Stimulated activated CD4-positive, alpha-beta T cell treated with anti-CD3 and anti-CD28 coated beads, TNF-alpha, amount 100 ng/mL, for 48 hours (primary cell): ENCODE results near the gene NXPE4.
"Not testable (repeated sequence)": the region's sequence is repeated elsewhere in the genome, so short reads cannot be mapped to it uniquely, and the experiment has no call there.

Experiments used
- DNase-seq, 3 donors: peaks; one replicate each; pipeline ENCODE4 v3.0.0-alpha.2; 2020; ENCODE audit warnings: low read depth in 3 of 3

The NXPE4 gene

GRCh38 chr11:114595571-114595970 is at the start of gene NXPE4:
TSS of gene NXPE4 (minus strand) at chr11:114595786. CDS start at chr11:114594759, 1,027 bp downstream.
- DNase-seq, result no peak

GRCh38 chr11:114639440-114639839 is 43.9 kb upstream of the NXPE4 start:
- DNase-seq, result not testable (repeated sequence)

- DNase-seq, result not testable (repeated sequence)
Measured at GRCh38 chr11:114631445-114631965, 35.9 kb upstream of the NXPE4 start.

- no peak for DNase-seq
Measured at GRCh38 chr11:114625294-114625693, 29.7 kb upstream of the NXPE4 start.

- DNase-seq, result no peak
Measured at GRCh38 chr11:114624455-114625207, 29.0 kb upstream of the NXPE4 start.

- DNase-seq, result no peak
Measured at GRCh38 chr11:114623720-114624119, 28.1 kb upstream of the NXPE4 start.

- DNase-seq, result no peak
Measured at GRCh38 chr11:114622858-114623257, 27.3 kb upstream of the NXPE4 start.

- no peak for DNase-seq
Measured at GRCh38 chr11:114621950-114622809, 26.6 kb upstream of the NXPE4 start.

GRCh38 chr11:114621072-114621471 is 25.5 kb upstream of the NXPE4 start:
- no peak for DNase-seq

- no peak for DNase-seq
Measured at GRCh38 chr11:114619659-114620173, 24.1 kb upstream of the NXPE4 start.

- no peak for DNase-seq
Measured at GRCh38 chr11:114618139-114618538, 22.6 kb upstream of the NXPE4 start.

- DNase-seq, result no peak
Measured at GRCh38 chr11:114617157-114618124, 21.9 kb upstream of the NXPE4 start.

- no peak for DNase-seq
Measured at GRCh38 chr11:114616516-114616915, 20.9 kb upstream of the NXPE4 start.

- no peak for DNase-seq
Measured at GRCh38 chr11:114615448-114616361, 20.1 kb upstream of the NXPE4 start.

- no peak for DNase-seq
Measured at GRCh38 chr11:114614127-114614720, 18.6 kb upstream of the NXPE4 start.

- not testable (repeated sequence) for DNase-seq
Measured at GRCh38 chr11:114613094-114613493, 17.5 kb upstream of the NXPE4 start.

GRCh38 chr11:114612686-114613085 is 17.1 kb upstream of the NXPE4 start:
- DNase-seq, result no peak

GRCh38 chr11:114612199-114612598 is 16.6 kb upstream of the NXPE4 start:
- DNase-seq, result not testable (repeated sequence)
